NB4 (cell line): ENCODE measurements around the gene ADGRB2.

Experiments used
- DNase-seq: peaks from one replicate; pipeline ENCODE4 v3.0.0; 2010; ENCODE audit warnings: low read depth
- H3K4me3 ChIP-seq: one replicate; pipeline ENCODE4 v1.5.1; 2011; ENCODE audit warnings: mild to moderate bottlenecking, low read depth, low read length, moderate library complexity
- MAX ChIP-seq: IDR thresholded peaks from 2 replicates; pipeline ENCODE4 v1.6.1; 2011; ENCODE audit warnings: low read depth, low read length
- MYC ChIP-seq: IDR thresholded peaks from 2 replicates; pipeline ENCODE4 v1.6.1; 2011; ENCODE audit warnings: low read depth, low read length
- POLR2A ChIP-seq: IDR thresholded peaks from 2 replicates; pipeline ENCODE4 v1.6.1; 2011; ENCODE audit warnings: mild to moderate bottlenecking; ENCODE audit not compliant: insufficient read length; ENCODE audit errors: extremely low read depth
- TF ChIP-seq, protein P1 (sequence below): IDR thresholded peaks from one replicate; pipeline ENCODE4 v1.5.1; 2012; ENCODE audit warnings: low read depth, low read length

Gene ADGRB2

GRCh38 chr1:31705080-31705866 is 58.9 kb downstream of the ADGRB2 start:
- no peak overlapping the region for H3K4me3 ChIP-seq
- TF ChIP-seq, protein P1, sequence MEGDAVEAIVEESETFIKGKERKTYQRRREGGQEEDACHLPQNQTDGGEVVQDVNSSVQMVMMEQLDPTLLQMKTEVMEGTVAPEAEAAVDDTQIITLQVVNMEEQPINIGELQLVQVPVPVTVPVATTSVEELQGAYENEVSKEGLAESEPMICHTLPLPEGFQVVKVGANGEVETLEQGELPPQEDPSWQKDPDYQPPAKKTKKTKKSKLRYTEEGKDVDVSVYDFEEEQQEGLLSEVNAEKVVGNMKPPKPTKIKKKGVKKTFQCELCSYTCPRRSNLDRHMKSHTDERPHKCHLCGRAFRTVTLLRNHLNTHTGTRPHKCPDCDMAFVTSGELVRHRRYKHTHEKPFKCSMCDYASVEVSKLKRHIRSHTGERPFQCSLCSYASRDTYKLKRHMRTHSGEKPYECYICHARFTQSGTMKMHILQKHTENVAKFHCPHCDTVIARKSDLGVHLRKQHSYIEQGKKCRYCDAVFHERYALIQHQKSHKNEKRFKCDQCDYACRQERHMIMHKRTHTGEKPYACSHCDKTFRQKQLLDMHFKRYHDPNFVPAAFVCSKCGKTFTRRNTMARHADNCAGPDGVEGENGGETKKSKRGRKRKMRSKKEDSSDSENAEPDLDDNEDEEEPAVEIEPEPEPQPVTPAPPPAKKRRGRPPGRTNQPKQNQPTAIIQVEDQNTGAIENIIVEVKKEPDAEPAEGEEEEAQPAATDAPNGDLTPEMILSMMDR, result peak; percentile 26
- no peak for TF ChIP-seq MYC
- DNase-seq, result peak; percentile 73

- no peak for DNase-seq
- TF ChIP-seq, protein P1, result no peak
- no peak for TF ChIP-seq POLR2A
- no peak for TF ChIP-seq MYC
- TF ChIP-seq MAX, result no peak
- H3K4me3 ChIP-seq, result no peak overlapping the region
Observed at GRCh38 chr1:31704271-31705079, 59.7 kb downstream of the ADGRB2 start.

DNA sequence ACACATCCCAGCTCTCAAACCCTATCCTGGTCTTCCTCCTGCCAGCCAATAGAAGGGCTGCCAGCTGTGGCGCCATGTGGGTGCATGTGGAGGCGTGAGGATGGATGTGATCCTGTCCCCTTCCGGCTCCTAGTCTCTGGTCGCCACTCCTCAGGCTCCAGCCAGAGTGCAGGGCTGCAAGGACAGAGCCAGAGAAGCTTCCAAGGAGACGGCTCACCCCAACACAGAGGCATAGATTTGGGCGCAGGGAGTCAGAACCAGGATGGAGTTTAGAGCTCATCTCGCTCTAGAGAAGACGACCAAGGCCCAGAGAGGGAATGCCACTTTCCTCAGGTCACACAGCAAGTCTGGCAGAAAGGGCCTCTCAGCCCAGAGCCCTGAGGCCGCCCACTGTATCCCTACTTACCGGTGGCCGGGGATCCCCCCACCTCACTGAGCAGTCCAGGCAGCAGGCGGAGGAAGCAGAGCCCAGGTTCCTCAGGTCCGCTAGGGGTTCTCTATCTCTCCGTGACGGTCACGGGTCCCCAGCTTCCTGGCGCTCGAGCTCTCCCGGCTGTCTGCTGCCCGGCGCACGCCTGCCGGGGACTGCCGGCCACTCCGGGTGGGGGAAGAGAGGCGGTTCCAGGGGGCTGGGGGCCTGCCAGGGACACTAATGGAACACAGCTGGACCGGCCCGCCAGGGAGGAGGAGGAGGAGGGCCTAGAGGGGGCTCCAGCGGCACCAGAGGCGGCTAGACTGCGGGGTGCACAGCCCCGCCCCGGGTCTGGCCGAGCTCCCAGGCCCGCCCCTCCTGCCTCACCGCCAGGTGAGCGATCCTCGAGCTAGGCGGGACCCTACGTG is 60.5 kb downstream of the ADGRB2 start, which contains the start of gene COL16A1:
TSS of gene COL16A1 (minus strand) at position 587 of the 840 bp plus-strand sequence. CDS start 1,824 bp downstream, outside the sequence.
- no peak for TF ChIP-seq MAX
- TF ChIP-seq, protein P1, result no peak
- no peak for TF ChIP-seq POLR2A
- no peak for TF ChIP-seq MYC
- no peak within 1 kb of the TSS for H3K4me3 ChIP-seq
- no peak for DNase-seq

GRCh38 chr1:31702836-31703404 is 61.2 kb downstream of the ADGRB2 start:
- no peak overlapping the region for H3K4me3 ChIP-seq
- TF ChIP-seq MAX (no peak), MYC (no peak), POLR2A (no peak)
- TF ChIP-seq, protein P1, result no peak
- DNase-seq, result no peak

DNA sequence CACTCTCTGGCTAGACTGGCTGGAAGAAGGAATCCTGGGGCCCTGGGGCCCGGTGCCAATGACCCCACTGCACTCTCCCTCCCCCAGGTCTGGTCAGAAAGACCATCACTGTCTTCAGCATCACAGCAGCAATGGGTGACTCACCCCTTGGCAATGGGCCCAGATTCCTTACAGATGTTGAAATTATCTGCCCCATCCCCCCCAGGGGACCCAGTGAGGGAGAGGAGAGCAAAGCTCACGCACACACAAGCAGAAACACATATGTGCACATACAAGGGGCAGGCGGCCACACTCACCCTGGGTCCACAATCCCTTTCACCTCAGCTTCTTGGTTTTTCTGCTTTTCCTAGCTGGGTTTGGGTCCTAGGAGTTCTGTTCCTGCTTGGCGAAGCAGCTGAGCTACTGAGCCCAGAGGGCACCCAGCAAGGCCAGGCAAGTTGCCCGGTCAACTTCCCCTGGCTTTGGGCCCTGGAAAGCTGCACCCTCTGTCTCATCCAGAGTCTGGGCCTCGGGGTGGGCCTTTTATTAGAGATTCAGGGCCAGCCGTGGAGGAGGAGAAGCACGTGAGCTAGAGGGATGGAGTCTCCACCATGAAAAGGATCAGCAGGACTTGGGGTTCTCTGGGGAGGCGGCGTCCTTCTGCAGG is 62.9 kb downstream of the ADGRB2 start:
- no peak overlapping the region for H3K4me3 ChIP-seq
- peak; percentile 85 for DNase-seq
- no peak for TF ChIP-seq MAX
- TF ChIP-seq, protein P1, result no peak
- no peak for TF ChIP-seq MYC
- no peak for TF ChIP-seq POLR2A
